Coronary artery (tissue), 2 donors: ENCODE measurements around the gene CEBPA.

Experiments used
- DNase-seq: peaks from one replicate; pipeline ENCODE4 v3.0.0-alpha.2; 2017; ENCODE audit warnings: low spot score
- H3K27ac ChIP-seq, 2 donors: fragments of 200-600 bp; sonication (generic); one replicate each; pipeline ENCODE4 v1.5.1; 2016 to 2019
- H3K4me3 ChIP-seq: fragments of 200-600 bp; sonication (generic); 2 replicates; pipeline ENCODE4 v1.5.1; 2016; ENCODE audit warnings: mild to moderate bottlenecking, moderate library complexity
- TF ChIP-seq, protein P1 (sequence below): fragments of 200-600 bp; sonication (generic); IDR thresholded peaks from one replicate; pipeline ENCODE4 v1.5.1; 2019; ENCODE audit warnings: antibody characterized with exemption

The CEBPA gene

GRCh38 chr19:33285441-33285927, 16.9 kb downstream of the CEBPA start:
- TF ChIP-seq, protein P1, sequence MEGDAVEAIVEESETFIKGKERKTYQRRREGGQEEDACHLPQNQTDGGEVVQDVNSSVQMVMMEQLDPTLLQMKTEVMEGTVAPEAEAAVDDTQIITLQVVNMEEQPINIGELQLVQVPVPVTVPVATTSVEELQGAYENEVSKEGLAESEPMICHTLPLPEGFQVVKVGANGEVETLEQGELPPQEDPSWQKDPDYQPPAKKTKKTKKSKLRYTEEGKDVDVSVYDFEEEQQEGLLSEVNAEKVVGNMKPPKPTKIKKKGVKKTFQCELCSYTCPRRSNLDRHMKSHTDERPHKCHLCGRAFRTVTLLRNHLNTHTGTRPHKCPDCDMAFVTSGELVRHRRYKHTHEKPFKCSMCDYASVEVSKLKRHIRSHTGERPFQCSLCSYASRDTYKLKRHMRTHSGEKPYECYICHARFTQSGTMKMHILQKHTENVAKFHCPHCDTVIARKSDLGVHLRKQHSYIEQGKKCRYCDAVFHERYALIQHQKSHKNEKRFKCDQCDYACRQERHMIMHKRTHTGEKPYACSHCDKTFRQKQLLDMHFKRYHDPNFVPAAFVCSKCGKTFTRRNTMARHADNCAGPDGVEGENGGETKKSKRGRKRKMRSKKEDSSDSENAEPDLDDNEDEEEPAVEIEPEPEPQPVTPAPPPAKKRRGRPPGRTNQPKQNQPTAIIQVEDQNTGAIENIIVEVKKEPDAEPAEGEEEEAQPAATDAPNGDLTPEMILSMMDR: no peak
- no peak overlapping the region for H3K4me3 ChIP-seq
- H3K27ac ChIP-seq: no peak overlapping the region
- no peak for DNase-seq

GRCh38 chr19:33284756-33285155, 17.6 kb downstream of the CEBPA start:
- Histone ChIP-seq H3K4me3 (no peak overlapping the region), H3K27ac (no peak overlapping the region)
- TF ChIP-seq, protein P1: no peak
- no peak for DNase-seq

DNA sequence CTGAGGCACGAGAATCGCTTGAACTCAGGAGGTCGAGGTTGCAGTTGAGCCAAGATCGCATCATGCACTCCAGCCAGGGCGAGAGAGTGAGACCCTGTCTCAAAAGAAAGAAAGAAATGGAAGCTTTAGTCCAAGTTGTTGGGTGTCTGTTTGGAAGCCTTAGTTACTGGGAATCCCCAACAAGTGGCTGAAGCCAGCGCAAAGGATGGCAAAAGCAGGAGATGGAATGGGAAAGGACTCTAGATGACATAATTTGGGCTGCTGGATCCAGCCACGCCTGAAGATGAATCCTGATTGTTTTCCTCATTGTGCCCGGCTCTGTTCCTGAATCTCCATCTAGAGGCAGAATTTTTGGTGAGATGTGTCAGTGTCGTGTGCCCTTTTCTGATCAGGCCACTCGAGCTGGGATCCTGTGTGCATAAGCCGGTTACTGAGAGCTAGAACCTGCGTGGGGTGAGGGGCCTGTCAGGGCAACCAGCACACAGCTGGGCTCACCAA, 18.1 kb downstream of the CEBPA start:
- H3K27ac ChIP-seq: no peak overlapping the region
- no peak for DNase-seq

DNA sequence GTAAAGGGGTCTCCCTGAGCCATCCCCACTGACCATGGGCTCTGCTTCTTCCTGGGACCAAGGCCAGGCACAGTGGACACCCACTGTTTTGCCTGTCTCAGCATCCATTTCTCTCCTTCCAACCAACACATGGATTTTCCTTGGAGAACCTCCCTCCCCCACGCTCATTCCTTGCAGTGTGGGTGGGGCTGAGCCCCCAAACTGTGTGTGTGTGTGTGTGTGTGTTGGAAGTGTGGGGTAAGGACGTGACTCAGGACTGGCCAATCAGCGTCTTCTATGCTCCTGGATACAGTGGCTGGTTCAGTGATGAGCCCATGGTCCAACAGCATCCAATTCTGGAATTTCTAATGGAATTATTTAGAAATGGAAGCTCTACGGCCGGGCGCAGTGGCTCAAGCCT, 18.7 kb downstream of the CEBPA start:
- no peak overlapping the region for H3K4me3 ChIP-seq
- TF ChIP-seq, protein P1: no peak
- DNase-seq: no peak
- no peak overlapping the region for H3K27ac ChIP-seq

More for the DNA sequence above, 18.1 kb downstream of the CEBPA start:
- TF ChIP-seq, protein P1: no peak
- H3K4me3 ChIP-seq: no peak overlapping the region

DNA sequence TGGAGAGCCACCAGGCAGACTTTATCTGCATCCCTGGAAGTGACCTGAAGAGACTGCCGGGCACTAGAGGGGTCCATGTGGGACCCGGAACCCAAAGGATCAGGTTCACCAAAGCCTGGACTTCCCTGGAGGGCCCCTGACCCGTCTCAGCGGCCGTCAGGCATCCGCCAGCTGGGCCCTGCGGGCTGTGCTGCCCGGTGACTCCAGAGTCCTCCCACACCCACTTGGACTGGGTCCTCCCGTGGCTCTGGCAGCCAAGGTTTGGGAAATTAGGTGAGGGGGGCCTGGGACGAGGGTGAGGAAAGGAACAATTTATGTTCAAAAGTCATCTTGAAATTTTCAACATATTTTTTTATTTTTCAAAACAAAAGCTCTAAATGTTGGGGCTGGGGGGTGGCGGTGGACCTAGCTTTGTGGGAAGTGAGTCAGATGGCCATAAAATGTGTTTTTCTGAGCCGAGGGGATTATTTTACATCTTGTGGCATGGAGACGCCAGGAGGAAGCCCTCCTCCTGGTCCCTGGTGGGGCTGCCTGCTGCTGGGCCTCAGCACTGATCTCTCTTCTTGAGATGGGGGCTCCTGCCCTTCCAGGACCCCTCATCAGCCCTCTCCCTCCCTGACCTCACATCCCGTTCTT, 20.2 kb downstream of the CEBPA start:
- DNase-seq: no peak
- H3K27ac ChIP-seq: no peak overlapping the region
- TF ChIP-seq, protein P1: no peak

DNA sequence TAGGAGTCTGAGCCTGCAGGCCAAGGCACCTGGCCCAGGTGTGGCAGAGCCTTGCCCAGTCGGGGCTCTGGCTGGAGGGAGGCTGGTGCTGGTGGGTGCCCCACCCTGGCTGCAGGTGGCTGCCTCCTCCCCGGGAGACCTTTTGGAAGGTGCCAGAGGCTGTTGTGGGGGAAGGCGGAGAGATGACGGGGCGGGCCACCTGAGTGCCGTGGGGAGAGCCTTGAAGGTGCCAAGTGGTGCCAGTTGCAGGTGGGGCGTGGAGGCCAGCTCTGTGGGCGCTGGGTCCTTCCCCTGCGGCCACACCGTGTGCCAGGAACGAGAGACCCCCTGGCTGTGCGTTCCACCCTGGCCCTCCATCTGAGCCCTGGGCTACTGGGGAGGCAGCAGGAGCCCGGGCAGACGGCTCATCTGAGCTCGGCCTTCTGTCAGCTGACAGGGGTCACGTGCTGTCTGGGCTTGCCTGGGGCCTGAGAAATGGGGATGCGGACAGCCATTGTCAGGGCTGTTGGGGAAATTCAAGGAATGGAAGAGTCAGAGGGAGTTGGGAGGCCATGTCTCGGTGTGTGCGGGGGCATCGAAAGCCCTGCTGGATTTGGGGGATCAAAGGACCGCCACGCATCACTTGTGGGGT, 20.9 kb downstream of the CEBPA start:
- no peak for DNase-seq
- H3K27ac ChIP-seq: no peak overlapping the region

More for the DNA sequence above, 20.2 kb downstream of the CEBPA start:
- H3K4me3 ChIP-seq: no peak overlapping the region

More for the DNA sequence above, 20.9 kb downstream of the CEBPA start:
- no peak overlapping the region for H3K4me3 ChIP-seq
- TF ChIP-seq, protein P1: no peak
